OCI-LY1 (cell line): ENCODE results near the gene PAX5.
"Not testable (repeated sequence)": the region's sequence is repeated elsewhere in the genome, so short reads cannot be mapped to it uniquely, and the experiment has no call there.

ENCODE experiments used
- H2AFZ ChIP-seq: fragments of 200-600 bp; sonication (generic), shearing (Covaris generic); 2 replicates; pipeline ENCODE4 v1.6.0; 2014; ENCODE audit warnings: antibody characterized with exemption, mild to moderate bottlenecking, low read length
- H3F3A ChIP-seq: fragments of 200-600 bp; sonication (generic), shearing (Covaris generic); 2 replicates; pipeline ENCODE4 v1.6.0; 2014; ENCODE audit warnings: mild to moderate bottlenecking, antibody characterized with exemption, low read length, moderate library complexity; ENCODE audit not compliant: insufficient read depth
- H3K27ac ChIP-seq: fragments of 200-600 bp; sonication (generic); 2 replicates; pipeline ENCODE4 v1.5.1; 2014; ENCODE audit warnings: low read length, mixed run types, mild to moderate bottlenecking, low read depth; ENCODE audit not compliant: poor library complexity, severe bottlenecking
- H3K27me3 ChIP-seq: fragments of 200-600 bp; sonication (generic); 2 replicates; pipeline ENCODE4 v1.6.0; 2014; ENCODE audit warnings: antibody characterized with exemption, mild to moderate bottlenecking, low read length, moderate library complexity; ENCODE audit not compliant: insufficient read depth
- H3K36me3 ChIP-seq: fragments of 200-600 bp; sonication (generic); 2 replicates; pipeline ENCODE4 v1.6.1; 2014; ENCODE audit warnings: mild to moderate bottlenecking, antibody characterized with exemption, low read length, moderate library complexity, mixed read lengths; ENCODE audit not compliant: insufficient read depth
- H3K4me1 ChIP-seq: fragments of 200-600 bp; sonication (generic); 2 replicates; pipeline ENCODE4 v1.5.1; 2014; ENCODE audit warnings: mild to moderate bottlenecking, low read length, moderate library complexity; ENCODE audit not compliant: insufficient read depth, severe bottlenecking
- H3K4me2 ChIP-seq: fragments of 200-600 bp; sonication (generic), shearing (Covaris generic); 2 replicates; pipeline ENCODE4 v1.6.1; 2014; ENCODE audit warnings: low read length
- H3K4me3 ChIP-seq: fragments of 200-600 bp; sonication (generic); 2 replicates; pipeline ENCODE4 v1.5.1; 2014; ENCODE audit warnings: low read length, low read depth, mild to moderate bottlenecking, mixed read lengths; ENCODE audit not compliant: poor library complexity, severe bottlenecking
- H3K79me2 ChIP-seq: fragments of 200-600 bp; shearing (Covaris generic); 2 replicates; pipeline ENCODE4 v1.6.1; 2016; ENCODE audit warnings: mixed run types, low read length, mixed read lengths; ENCODE audit not compliant: insufficient read depth
- H3K9ac ChIP-seq: fragments of 200-600 bp; sonication (generic), shearing (Covaris generic); 2 replicates; pipeline ENCODE4 v1.6.1; 2014; ENCODE audit warnings: mild to moderate bottlenecking, low read length, mixed read lengths
- H3K9me2 ChIP-seq: fragments of 200-600 bp; sonication (generic), shearing (Covaris generic); 2 replicates; pipeline ENCODE4 v1.6.1; 2014; ENCODE audit warnings: low read depth, mild to moderate bottlenecking, low read length, mixed read lengths
- H3K9me3 ChIP-seq: fragments of 200-600 bp; shearing (Covaris generic); 2 replicates; pipeline ENCODE4 v1.6.1; 2014; ENCODE audit warnings: low read length, mixed read lengths
- H4K20me1 ChIP-seq: fragments of 200-600 bp; sonication (generic), shearing (Covaris generic); 2 replicates; pipeline ENCODE4 v1.6.0; 2016; ENCODE audit warnings: mild to moderate bottlenecking, low read length; ENCODE audit not compliant: insufficient read depth
- EZH2 ChIP-seq: fragments of 200-600 bp; sonication (generic), shearing (Covaris generic); IDR thresholded peaks from 2 replicates; pipeline ENCODE4 v1.8.0; 2017; ENCODE audit warnings: borderline replicate concordance, mixed run types, mild to moderate bottlenecking, antibody characterized with exemption, low read length, moderate library complexity, mixed read lengths
- TF ChIP-seq, protein P1 (sequence below): fragments of 200-600 bp; sonication (generic), shearing (Covaris generic); IDR thresholded peaks from 2 replicates; pipeline ENCODE4 v1.5.1; 2017; ENCODE audit warnings: mild to moderate bottlenecking, antibody characterized with exemption, low read length, moderate library complexity, mixed read lengths

Gene PAX5

GRCh38 chr9:37079370-37080164, 45.5 kb upstream of the PAX5 start:
- Histone ChIP-seq H3K9me3 (no peaks in the 10 kb centered on the region), H3K27ac (peak overlapping the region; percentile 100), H3K4me2 (peak overlapping the region; percentile 85), H3K4me1 (peaks cover 82% of the 10 kb centered on the region), H3K79me2 (peaks cover 54% of the 10 kb centered on the region), H3K9ac (peak overlapping the region; percentile 99), H3K36me3 (peaks cover 34% of the 10 kb centered on the region), H3K4me3 (peak overlapping the region; percentile 99), H3F3A (no peaks in the 10 kb centered on the region; the same call in 1 of the 2 replicates), H3K9me2 (no peaks in the 10 kb centered on the region), H3K27me3 (no peaks in the 10 kb centered on the region), H2AFZ (no peak overlapping the region), H4K20me1 (no peaks in the 10 kb centered on the region)
- no peak for TF ChIP-seq EZH2
- TF ChIP-seq, protein P1, sequence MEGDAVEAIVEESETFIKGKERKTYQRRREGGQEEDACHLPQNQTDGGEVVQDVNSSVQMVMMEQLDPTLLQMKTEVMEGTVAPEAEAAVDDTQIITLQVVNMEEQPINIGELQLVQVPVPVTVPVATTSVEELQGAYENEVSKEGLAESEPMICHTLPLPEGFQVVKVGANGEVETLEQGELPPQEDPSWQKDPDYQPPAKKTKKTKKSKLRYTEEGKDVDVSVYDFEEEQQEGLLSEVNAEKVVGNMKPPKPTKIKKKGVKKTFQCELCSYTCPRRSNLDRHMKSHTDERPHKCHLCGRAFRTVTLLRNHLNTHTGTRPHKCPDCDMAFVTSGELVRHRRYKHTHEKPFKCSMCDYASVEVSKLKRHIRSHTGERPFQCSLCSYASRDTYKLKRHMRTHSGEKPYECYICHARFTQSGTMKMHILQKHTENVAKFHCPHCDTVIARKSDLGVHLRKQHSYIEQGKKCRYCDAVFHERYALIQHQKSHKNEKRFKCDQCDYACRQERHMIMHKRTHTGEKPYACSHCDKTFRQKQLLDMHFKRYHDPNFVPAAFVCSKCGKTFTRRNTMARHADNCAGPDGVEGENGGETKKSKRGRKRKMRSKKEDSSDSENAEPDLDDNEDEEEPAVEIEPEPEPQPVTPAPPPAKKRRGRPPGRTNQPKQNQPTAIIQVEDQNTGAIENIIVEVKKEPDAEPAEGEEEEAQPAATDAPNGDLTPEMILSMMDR, result no peak

DNA sequence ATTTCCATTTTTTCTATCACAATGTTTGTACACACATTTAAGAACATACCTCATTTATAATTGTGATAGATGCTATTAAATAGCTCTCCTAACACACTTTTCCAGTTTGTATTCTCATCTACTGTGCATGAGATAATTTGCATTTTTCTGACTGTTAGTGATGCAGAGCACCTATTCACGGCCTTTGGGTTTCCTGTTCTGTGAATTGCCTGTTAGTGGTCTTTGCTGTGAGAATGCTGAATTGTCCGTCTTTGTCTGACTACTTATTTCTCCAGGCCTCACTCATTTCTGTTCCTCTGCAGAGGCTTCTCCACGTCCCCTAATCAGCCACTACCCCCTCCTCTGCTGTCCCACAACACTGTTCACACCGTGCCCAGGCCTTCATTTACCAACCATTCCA, 40.7 kb upstream of the PAX5 start:
- not testable (repeated sequence) for H3K4me3 ChIP-seq, H3F3A ChIP-seq, H3K9me2 ChIP-seq, H3K9me3 ChIP-seq, H3K36me3 ChIP-seq, H3K79me2 ChIP-seq, H3K27me3 ChIP-seq, H4K20me1 ChIP-seq, H2AFZ ChIP-seq
- Histone ChIP-seq H3K4me1 (peaks cover 63% of the 10 kb centered on the region), H3K4me2 (peak overlapping the region; percentile 65), H3K9ac (peak overlapping the region; percentile 70), H3K27ac (peak overlapping the region; percentile 100)

DNA sequence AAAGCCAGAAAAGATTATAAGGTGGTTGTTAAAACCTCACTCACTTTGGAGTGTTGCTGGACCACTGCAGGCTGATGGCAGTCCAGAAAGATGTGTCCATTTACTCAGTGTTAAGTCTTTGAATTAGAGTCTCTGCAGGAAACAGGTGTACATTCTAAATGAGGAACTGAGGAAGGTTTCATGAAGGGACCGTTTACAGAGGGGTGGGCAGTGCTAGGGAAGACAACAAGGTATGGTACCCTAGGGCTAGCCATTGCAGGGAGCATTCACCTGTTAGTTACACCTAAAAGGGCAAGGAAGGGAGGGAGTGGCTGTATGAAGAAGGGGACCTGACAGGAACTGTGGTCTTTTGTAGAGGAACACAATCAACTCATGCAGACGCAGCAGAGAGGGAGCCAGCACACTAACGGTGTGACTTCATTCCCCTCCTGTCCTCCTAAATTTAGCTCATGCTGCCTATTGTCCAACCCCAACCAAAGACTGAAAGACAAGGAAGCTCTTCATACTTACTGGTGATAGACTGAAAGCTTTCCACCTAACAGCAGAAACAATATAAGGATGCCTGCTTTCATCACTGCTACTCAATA, 32.2 kb upstream of the PAX5 start:
- Histone ChIP-seq H3K9me2 (no peaks in the 10 kb centered on the region), H3K4me2 (peak overlapping the region; percentile 64), H3K27ac (peak overlapping the region; percentile 93), H3K4me3 (peak overlapping the region; percentile 34), H3K27me3 (no peaks in the 10 kb centered on the region), H3K9me3 (peaks cover 3% of the 10 kb centered on the region; the same call in 1 of the 2 replicates), H2AFZ (no peak overlapping the region), H3K79me2 (no peaks in the 10 kb centered on the region), H3F3A (no peaks in the 10 kb centered on the region), H3K36me3 (no peaks in the 10 kb centered on the region), H3K4me1 (peaks cover 43% of the 10 kb centered on the region), H3K9ac (peak overlapping the region; percentile 31; the same call in 1 of the 2 replicates), H4K20me1 (no peaks in the 10 kb centered on the region)
- TF ChIP-seq, protein P1, result no peak
- no peak for TF ChIP-seq EZH2
